ENCODE results near the gene NRG3.

Gene NRG3

GRCh38 chr10:82278401-82279182 is 403.6 kb downstream of the NRG3 start:
- H3K4me1 ChIP-seq (ENCODE audit: control insufficient read depth in 1 of 2, insufficient read depth in 2 of 2, low read length in 2 of 2): no peaks in the 10 kb centered on the region
- H3K27me3 ChIP-seq (ENCODE audit: control insufficient read depth in 1 of 2, insufficient read depth in 2 of 2, low read length in 2 of 2): no peaks in the 10 kb centered on the region
- no peak overlapping the region for H3K9ac ChIP-seq (ENCODE audit: low read depth in 1 of 2, low read length in 2 of 2)
- peaks cover 0 to 3% of the 10 kb centered on the region in 2 donors for H3K9me3 ChIP-seq (ENCODE audit: control insufficient read depth in 1 of 2, low read length in 2 of 2)
- H3K27ac ChIP-seq (ENCODE audit: low read depth, low read length): no peak overlapping the region
- no peaks in the 10 kb centered on the region for H3K36me3 ChIP-seq (ENCODE audit: control insufficient read depth in 1 of 2, insufficient read depth in 2 of 2, low read length in 2 of 2)
- H3K4me3 ChIP-seq (ENCODE audit: low read depth in 1 of 2, low read length in 2 of 2): no peak overlapping the region

GRCh38 chr10:82282782-82283456 is 407.9 kb downstream of the NRG3 start:
- no peak overlapping the region for H3K27ac ChIP-seq (ENCODE audit: low read depth, low read length)
- H3K36me3 ChIP-seq (ENCODE audit: control insufficient read depth in 1 of 2, insufficient read depth in 2 of 2, low read length in 2 of 2): no peaks in the 10 kb centered on the region
- no peaks in the 10 kb centered on the region for H3K27me3 ChIP-seq (ENCODE audit: control insufficient read depth in 1 of 2, insufficient read depth in 2 of 2, low read length in 2 of 2)
- H3K4me1 ChIP-seq (ENCODE audit: control insufficient read depth in 1 of 2, insufficient read depth in 2 of 2, low read length in 2 of 2): no peaks in the 10 kb centered on the region
- H3K9me3 ChIP-seq (ENCODE audit: control insufficient read depth in 1 of 2, low read length in 2 of 2): peaks cover 0 to 3% of the 10 kb centered on the region in 2 donors
- no peak overlapping the region for H3K9ac ChIP-seq (ENCODE audit: low read depth in 1 of 2, low read length in 2 of 2)
- no peak overlapping the region for H3K4me3 ChIP-seq (ENCODE audit: low read depth in 1 of 2, low read length in 2 of 2)

GRCh38 chr10:82284180-82284579 is 409.2 kb downstream of the NRG3 start:
- no peak overlapping the region for H3K9ac ChIP-seq (ENCODE audit: low read depth in 1 of 2, low read length in 2 of 2)
- no peaks in the 10 kb centered on the region for H3K27me3 ChIP-seq (ENCODE audit: control insufficient read depth in 1 of 2, insufficient read depth in 2 of 2, low read length in 2 of 2)
- H3K27ac ChIP-seq (ENCODE audit: low read depth, low read length): no peak overlapping the region

DNA sequence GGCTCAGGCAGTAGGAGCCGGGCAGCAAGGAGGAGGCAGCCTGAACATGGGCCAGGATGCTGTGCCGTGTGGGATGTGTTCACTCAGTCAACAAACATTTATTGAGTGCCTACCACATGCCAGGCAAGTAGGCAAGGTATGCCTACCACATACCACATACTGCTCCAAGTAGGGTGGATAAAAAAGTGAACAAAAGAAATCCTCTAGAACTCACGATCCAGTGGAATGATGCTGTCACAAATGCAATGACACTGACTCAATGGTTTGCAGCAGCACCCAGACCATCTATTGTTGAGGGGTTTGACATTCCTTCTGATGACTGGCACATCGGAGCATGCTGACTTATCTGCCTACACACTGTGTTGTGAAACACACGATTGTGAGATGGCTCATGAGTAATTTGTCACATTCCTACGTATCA is 413.5 kb downstream of the NRG3 start:
- Histone ChIP-seq H3K9ac (ENCODE audit: low read depth in 1 of 2, low read length in 2 of 2) (no peak overlapping the region), H3K4me3 (ENCODE audit: low read depth in 1 of 2, low read length in 2 of 2) (no peak overlapping the region), H3K4me1 (ENCODE audit: control insufficient read depth in 1 of 2, insufficient read depth in 2 of 2, low read length in 2 of 2) (no peaks in the 10 kb centered on the region), H3K9me3 (ENCODE audit: control insufficient read depth in 1 of 2, low read length in 2 of 2) (peaks cover 0 to 8% of the 10 kb centered on the region in 2 donors), H3K27me3 (ENCODE audit: control insufficient read depth in 1 of 2, insufficient read depth in 2 of 2, low read length in 2 of 2) (no peaks in the 10 kb centered on the region), H3K27ac (ENCODE audit: low read depth, low read length) (no peak overlapping the region), H3K36me3 (ENCODE audit: control insufficient read depth in 1 of 2, insufficient read depth in 2 of 2, low read length in 2 of 2) (no peaks in the 10 kb centered on the region)

More at GRCh38 chr10:82284180-82284579, 409.2 kb downstream of the NRG3 start:
- Histone ChIP-seq H3K36me3 (ENCODE audit: control insufficient read depth in 1 of 2, insufficient read depth in 2 of 2, low read length in 2 of 2) (no peaks in the 10 kb centered on the region), H3K4me3 (ENCODE audit: low read depth in 1 of 2, low read length in 2 of 2) (no peak overlapping the region), H3K4me1 (ENCODE audit: control insufficient read depth in 1 of 2, insufficient read depth in 2 of 2, low read length in 2 of 2) (no peaks in the 10 kb centered on the region), H3K9me3 (ENCODE audit: control insufficient read depth in 1 of 2, low read length in 2 of 2) (peaks cover 3 to 5% of the 10 kb centered on the region in 2 donors)

DNA sequence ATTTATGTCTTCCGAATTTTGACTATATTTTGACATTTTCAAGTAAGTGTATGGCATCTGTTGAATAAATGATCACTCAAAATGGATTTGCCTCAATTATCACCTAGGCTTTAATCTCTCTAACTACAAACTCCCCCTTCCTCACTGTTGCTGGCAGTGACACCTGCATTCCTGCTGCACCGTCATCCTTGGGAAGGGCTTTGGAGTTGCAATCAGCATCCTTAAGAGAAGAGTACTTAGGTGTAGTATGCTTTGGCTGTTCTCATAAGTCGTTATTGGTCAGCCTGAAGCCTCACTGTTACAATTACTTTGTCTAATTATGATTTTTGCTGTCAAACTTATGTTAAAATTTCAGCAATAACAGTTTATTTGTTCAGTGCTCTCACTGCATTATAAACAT is 415.0 kb downstream of the NRG3 start:
- Histone ChIP-seq H3K27me3 (ENCODE audit: control insufficient read depth in 1 of 2, insufficient read depth in 2 of 2, low read length in 2 of 2) (no peaks in the 10 kb centered on the region), H3K9me3 (ENCODE audit: control insufficient read depth in 1 of 2, low read length in 2 of 2) (peaks cover 0 to 8% of the 10 kb centered on the region in 2 donors), H3K4me3 (ENCODE audit: low read depth in 1 of 2, low read length in 2 of 2) (no peak overlapping the region), H3K9ac (ENCODE audit: low read depth in 1 of 2, low read length in 2 of 2) (no peak overlapping the region), H3K36me3 (ENCODE audit: control insufficient read depth in 1 of 2, insufficient read depth in 2 of 2, low read length in 2 of 2) (no peaks in the 10 kb centered on the region), H3K27ac (ENCODE audit: low read depth, low read length) (no peak overlapping the region), H3K4me1 (ENCODE audit: control insufficient read depth in 1 of 2, insufficient read depth in 2 of 2, low read length in 2 of 2) (no peaks in the 10 kb centered on the region)

GRCh38 chr10:82294874-82295378 is 419.9 kb downstream of the NRG3 start:
- Histone ChIP-seq H3K4me3 (ENCODE audit: low read depth in 1 of 2, low read length in 2 of 2) (no peak overlapping the region), H3K4me1 (ENCODE audit: control insufficient read depth in 1 of 2, insufficient read depth in 2 of 2, low read length in 2 of 2) (no peaks in the 10 kb centered on the region), H3K27me3 (ENCODE audit: control insufficient read depth in 1 of 2, insufficient read depth in 2 of 2, low read length in 2 of 2) (no peaks in the 10 kb centered on the region), H3K9me3 (ENCODE audit: control insufficient read depth in 1 of 2, low read length in 2 of 2) (peaks cover 0 to 3% of the 10 kb centered on the region in 2 donors), H3K27ac (ENCODE audit: low read depth, low read length) (no peak overlapping the region), H3K9ac (ENCODE audit: low read depth in 1 of 2, low read length in 2 of 2) (no peak overlapping the region), H3K36me3 (ENCODE audit: control insufficient read depth in 1 of 2, insufficient read depth in 2 of 2, low read length in 2 of 2) (no peaks in the 10 kb centered on the region)

- Histone ChIP-seq H3K27me3 (ENCODE audit: control insufficient read depth in 1 of 2, insufficient read depth in 2 of 2, low read length in 2 of 2) (no peaks in the 10 kb centered on the region), H3K4me3 (ENCODE audit: low read depth in 1 of 2, low read length in 2 of 2) (no peak overlapping the region), H3K4me1 (ENCODE audit: control insufficient read depth in 1 of 2, insufficient read depth in 2 of 2, low read length in 2 of 2) (no peaks in the 10 kb centered on the region), H3K27ac (ENCODE audit: low read depth, low read length) (no peak overlapping the region), H3K9me3 (ENCODE audit: control insufficient read depth in 1 of 2, low read length in 2 of 2) (peaks cover 1 to 11% of the 10 kb centered on the region in 2 donors), H3K36me3 (ENCODE audit: control insufficient read depth in 1 of 2, insufficient read depth in 2 of 2, low read length in 2 of 2) (no peaks in the 10 kb centered on the region), H3K9ac (ENCODE audit: low read depth in 1 of 2, low read length in 2 of 2) (no peak overlapping the region)
Observed at GRCh38 chr10:82308641-82309040, 433.6 kb downstream of the NRG3 start.

- H3K9ac ChIP-seq (ENCODE audit: low read depth in 1 of 2, low read length in 2 of 2): no peak overlapping the region
- H3K4me3 ChIP-seq (ENCODE audit: low read depth in 1 of 2, low read length in 2 of 2): no peak overlapping the region
- peaks cover 1 to 16% of the 10 kb centered on the region in 2 donors for H3K9me3 ChIP-seq (ENCODE audit: control insufficient read depth in 1 of 2, low read length in 2 of 2)
- no peaks in the 10 kb centered on the region for H3K4me1 ChIP-seq (ENCODE audit: control insufficient read depth in 1 of 2, insufficient read depth in 2 of 2, low read length in 2 of 2)
- H3K27me3 ChIP-seq (ENCODE audit: control insufficient read depth in 1 of 2, insufficient read depth in 2 of 2, low read length in 2 of 2): no peaks in the 10 kb centered on the region
- no peaks in the 10 kb centered on the region for H3K36me3 ChIP-seq (ENCODE audit: control insufficient read depth in 1 of 2, insufficient read depth in 2 of 2, low read length in 2 of 2)
- no peak overlapping the region for H3K27ac ChIP-seq (ENCODE audit: low read depth, low read length)
Observed at GRCh38 chr10:82310839-82311238, 435.8 kb downstream of the NRG3 start.

DNA sequence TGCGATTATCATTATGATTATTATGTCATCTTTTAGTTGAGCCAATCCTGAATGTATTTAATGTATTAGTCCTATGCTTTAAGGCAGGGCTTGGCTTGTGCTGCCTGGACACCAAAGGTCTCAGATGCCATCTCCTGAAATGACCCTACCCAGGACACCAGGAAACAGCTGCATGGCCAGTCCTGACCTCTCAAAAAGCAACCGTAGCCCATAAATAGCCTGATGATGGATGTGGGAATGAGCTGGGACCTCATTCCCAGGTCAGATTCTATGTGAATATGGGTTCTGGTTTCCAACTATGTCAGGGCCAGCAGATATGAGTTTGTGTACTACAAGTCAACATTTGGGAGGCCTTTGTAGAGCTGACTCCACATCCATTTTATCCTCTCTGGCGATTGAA is 438.4 kb downstream of the NRG3 start:
- Histone ChIP-seq H3K9ac (ENCODE audit: low read depth in 1 of 2, low read length in 2 of 2) (no peak overlapping the region), H3K4me3 (ENCODE audit: low read depth in 1 of 2, low read length in 2 of 2) (no peak overlapping the region), H3K4me1 (ENCODE audit: control insufficient read depth in 1 of 2, insufficient read depth in 2 of 2, low read length in 2 of 2) (no peaks in the 10 kb centered on the region), H3K27me3 (ENCODE audit: control insufficient read depth in 1 of 2, insufficient read depth in 2 of 2, low read length in 2 of 2) (no peaks in the 10 kb centered on the region), H3K36me3 (ENCODE audit: control insufficient read depth in 1 of 2, insufficient read depth in 2 of 2, low read length in 2 of 2) (no peaks in the 10 kb centered on the region), H3K9me3 (ENCODE audit: control insufficient read depth in 1 of 2, low read length in 2 of 2) (peaks cover under 1 to 17% of the 10 kb centered on the region in 2 donors), H3K27ac (ENCODE audit: low read depth, low read length) (no peak overlapping the region)

DNA sequence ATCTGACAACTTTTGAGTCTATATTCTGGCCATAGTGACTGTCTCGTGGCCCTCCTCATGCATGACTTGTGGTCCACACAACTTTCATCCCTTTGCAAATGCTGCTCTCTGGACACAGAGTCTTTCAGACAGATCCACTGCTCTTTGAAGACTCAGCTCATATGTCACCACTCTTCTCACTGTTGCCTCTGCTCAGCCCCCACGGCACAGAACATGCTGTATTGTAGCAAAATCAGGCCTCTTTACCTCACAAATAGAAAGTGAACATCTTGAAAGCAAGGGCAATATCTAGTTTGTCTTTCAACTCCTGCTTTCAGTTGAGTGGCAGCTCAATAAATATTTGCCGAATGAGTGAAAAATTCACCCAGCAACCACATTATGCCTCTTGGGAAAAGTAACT is 443.5 kb downstream of the NRG3 start:
- H3K4me3 ChIP-seq (ENCODE audit: low read depth in 1 of 2, low read length in 2 of 2): no peak overlapping the region
- H3K9ac ChIP-seq (ENCODE audit: low read depth in 1 of 2, low read length in 2 of 2): no peak overlapping the region
- no peak overlapping the region for H3K27ac ChIP-seq (ENCODE audit: low read depth, low read length)
- no peaks in the 10 kb centered on the region for H3K36me3 ChIP-seq (ENCODE audit: control insufficient read depth in 1 of 2, insufficient read depth in 2 of 2, low read length in 2 of 2)
- no peaks in the 10 kb centered on the region for H3K4me1 ChIP-seq (ENCODE audit: control insufficient read depth in 1 of 2, insufficient read depth in 2 of 2, low read length in 2 of 2)
- no peaks in the 10 kb centered on the region for H3K27me3 ChIP-seq (ENCODE audit: control insufficient read depth in 1 of 2, insufficient read depth in 2 of 2, low read length in 2 of 2)
- H3K9me3 ChIP-seq (ENCODE audit: control insufficient read depth in 1 of 2, low read length in 2 of 2): peaks cover 3 to 9% of the 10 kb centered on the region in 2 donors

All from duodenal mucosa (tissue), 2 donors.